Kidney tubule cell (primary cell): ENCODE data around the gene CIT.
"Not testable (repeated sequence)": the region's sequence is repeated elsewhere in the genome, so short reads cannot be mapped to it uniquely, and the experiment has no call there.

Experiments used
- DNase-seq: peaks from one replicate; pipeline ENCODE4 v3.0.0-alpha.2; 2018; ENCODE audit warnings: low spot score

The CIT gene

DNA sequence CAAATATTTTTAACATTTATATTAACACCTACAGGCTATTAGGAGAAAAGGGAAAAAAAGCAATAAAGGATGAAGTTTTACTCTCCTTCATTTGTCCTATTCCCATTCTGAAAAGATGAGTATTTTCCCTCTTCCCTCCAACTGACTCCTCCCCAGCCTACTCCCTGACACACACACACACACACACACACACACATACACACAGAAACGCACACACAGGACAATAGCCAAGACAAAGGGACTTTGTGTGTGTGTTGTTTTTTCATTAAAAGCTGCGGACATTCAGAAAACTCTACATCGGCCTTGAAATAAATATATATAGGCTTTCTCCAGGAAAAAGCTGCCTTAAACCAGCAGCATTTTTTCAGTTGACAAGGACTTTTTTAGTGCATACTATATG is 134.4 kb downstream of the CIT start:
- DNase-seq, result no peak

DNA sequence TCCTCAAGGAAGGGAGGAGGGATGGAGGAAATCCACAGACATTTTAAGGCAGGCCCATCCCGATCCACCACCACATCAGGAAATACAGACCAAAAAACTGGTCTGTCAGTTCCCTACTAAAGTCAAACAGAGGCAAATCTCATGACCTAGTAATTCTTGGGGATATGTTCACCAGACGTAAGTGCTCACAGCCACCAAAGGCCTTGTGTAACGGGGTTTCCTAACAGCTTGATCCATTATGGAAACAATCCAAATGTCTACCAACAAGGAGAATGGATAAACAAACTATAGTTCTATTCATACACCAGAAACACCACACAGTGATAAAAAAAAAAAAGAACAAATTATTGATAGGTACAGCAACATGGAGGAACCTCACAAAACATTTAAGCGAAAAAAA is 136.3 kb downstream of the CIT start:
- no peak for DNase-seq

DNA sequence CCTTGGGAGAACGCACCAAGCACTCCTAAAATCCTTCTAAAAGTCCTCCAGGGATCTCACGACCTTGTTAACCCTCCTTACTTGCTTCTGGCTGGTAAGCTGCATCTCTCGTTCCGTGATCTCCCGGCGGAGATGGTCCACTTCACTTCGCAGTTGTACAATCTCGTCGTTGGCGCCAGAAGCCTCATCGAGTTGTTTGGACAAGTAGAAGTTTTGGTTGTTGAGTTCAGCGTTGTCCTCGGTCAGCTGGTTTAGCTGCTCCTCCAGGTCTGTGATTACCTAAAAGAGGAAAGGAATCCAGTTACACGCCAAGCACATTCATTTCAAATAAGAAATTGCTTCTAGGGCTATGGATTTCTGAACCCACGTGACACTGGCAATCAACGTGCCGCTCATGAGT is 142.0 kb downstream of the CIT start:
- no peak for DNase-seq

DNA sequence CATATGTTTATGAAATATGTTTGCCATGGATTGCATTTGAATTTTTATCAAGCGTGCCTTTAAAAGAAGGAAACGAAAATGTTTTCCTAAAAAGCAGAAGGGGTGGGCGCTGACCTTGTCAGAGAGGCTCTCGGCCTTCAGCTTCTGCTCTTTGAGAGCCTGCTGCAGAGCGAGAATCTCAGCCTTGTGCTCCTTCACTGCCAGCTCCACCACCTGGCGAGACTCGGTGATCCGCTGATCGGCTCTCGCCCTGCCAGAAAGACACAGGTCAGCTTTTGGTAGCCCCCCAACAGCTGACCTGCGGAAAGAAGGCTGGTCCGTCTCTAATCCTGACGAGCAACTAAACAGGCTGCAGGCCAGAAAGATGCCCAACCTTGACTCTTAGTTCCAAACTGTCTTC is 146.7 kb downstream of the CIT start:
- no peak for DNase-seq

DNA sequence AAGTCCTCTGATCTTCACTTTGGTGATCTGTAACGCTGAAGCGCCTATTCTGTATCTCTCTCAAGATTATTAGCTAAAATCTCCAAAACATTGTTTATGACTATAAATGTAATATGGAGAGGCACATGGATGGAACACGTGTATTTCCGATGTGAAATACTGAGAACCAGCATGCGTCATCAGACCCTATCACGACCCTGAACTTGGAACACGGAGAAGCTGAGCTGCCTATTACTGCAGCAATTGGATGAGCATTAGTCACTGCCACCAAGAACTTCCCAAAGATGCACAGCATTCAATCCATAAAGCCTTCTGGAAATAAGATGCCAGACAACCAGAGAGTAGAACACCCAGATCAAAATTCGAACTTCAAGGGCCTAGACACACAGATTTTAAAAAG is 147.2 kb downstream of the CIT start:
- DNase-seq, result no peak

DNA sequence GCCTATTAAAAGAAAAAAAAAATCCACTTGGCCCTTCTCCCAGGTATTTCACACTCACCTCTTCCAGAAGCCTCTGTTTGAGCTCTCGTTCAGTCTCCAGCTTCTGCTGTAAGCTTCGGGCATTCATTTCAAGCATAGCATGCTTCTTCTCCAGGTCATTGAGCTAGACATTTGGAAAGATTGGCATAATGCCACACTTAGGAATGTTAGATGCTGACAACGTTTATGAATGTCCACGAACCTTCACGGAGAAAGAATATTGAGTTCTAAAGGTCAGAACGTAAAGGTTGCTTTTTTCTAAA is 148.7 kb downstream of the CIT start:
- DNase-seq, result peak; percentile 58

DNA sequence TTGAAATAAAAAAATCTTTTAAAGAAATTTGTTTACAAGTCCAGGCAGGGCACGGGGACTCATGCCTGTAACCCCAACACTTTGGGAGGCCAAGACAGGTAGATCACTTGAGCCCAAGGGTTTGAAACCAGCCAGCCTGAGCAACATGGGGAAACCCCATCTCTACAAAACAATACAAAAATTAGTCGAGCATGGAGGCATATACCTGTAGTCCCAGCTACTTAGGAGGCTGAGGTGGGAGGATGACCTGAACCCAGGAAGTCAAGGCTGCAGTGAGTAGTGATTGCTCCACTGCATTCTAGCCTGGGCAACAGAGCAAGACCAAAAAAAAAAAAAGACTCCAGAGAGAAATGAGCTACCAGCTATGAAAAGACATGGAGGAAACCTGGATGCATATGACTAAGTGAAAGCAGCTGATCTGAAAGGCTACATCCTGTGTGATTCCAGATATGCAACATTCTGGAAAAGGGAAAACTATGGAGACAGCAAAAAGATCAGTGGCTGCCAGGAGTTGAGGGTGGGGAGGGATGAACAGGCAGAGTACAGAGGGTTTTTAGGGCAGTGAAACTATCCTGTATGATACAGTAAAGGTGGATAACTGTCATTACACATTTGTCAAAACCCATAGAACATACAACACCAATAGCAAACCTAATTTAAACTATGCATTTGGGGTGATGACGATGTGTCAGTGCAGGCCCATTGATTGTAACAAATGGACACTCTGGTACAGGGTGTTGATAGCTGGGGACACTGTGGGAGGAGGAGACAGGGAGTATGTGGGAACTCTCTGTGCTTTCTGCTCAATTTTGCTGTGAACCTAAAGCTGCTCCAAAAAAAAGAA is 149.3 kb downstream of the CIT start:
- DNase-seq, result peak; percentile 95

DNA sequence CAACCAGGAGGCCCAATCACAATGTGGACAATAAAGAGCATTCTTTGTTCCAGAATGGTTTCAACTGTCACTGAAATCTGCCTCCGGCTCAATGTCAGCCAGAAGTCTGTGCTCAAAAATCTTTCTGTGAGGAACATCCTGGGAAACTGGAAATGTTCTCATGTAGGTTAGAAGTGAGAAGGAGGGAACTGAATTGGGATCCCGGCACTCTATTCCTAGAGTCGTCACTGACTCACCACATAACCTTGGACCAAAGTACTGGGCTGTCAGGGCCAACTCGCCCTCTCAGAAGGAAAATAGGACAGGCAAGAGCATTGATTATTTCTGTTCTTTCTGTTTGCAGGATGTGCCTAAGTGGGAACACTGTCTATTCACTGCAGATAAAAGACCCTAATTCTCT is 151.6 kb downstream of the CIT start:
- no peak for DNase-seq

DNA sequence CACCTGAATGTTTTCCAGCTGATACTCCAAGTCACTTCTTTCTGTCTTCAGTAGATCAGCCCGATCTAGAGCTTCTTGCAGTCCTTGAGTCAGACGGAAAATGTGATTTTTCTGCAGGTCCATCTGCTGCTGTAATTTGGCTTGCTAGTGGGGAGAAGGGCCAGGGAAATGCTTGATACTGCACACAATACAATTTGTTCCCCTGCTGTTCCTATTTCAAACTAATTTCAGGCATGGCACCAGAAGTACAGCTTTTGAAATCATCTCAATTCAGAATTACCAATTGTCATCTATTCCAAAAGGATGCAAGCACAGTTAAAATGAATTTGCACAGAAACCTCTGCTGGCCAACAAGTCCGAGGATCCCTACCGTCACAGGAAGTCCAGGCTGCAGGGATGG is 155.8 kb downstream of the CIT start:
- no peak for DNase-seq

DNA sequence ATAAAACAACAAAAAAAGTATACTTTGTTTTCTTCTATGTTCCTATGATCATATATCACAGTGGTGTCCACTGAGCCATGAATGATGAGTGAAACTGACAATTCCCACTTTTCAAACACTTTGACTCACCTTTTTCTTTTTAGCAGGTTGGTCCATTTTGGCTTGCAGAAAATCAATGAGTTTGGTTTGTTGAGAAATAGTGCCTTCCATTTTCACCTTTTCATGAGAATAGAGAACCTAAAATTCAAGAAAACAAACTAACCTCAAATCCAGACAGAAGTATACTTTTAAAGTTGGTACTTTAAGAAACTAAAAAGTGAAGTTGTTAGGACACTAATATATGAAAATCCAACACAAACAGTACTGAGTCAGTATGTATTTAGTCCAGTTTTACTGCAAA is 156.8 kb downstream of the CIT start:
- no peak for DNase-seq

DNA sequence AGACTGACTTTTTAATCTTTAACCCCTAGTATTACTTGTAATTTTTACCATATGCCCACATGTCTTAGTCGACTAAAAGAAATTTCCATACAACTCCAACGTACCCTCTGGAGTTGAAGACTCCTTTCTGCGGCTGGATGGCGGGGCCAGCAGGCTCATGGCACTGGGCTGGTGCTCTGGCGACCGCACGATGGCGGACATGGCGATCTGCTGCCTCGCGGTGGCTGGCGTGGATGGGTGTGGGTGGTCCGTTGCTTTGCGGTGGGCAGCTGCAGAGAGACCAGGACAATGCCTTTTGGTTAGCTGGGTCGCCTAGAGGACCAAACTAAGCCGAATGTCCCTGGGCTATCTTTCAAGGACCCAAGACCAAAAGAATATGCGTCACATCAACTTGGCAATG is 159.0 kb downstream of the CIT start:
- no peak for DNase-seq

DNA sequence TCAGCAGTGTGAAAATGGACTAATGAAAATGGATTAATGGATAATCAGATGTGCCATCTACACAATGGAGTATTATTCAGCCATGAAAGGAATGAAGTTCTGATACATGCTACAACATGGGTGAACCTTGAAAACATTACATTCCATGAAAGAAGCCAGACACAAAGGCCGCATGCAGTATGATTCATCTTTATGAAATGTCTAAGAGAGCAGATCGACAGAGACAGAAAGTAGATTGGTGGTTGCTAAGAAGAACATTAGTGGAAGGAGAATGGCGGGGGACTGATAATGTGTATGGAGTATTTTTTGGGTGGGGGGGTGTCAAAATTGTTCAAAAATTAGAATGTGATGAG is 161.9 kb downstream of the CIT start:
- peak; percentile 73 for DNase-seq

DNA sequence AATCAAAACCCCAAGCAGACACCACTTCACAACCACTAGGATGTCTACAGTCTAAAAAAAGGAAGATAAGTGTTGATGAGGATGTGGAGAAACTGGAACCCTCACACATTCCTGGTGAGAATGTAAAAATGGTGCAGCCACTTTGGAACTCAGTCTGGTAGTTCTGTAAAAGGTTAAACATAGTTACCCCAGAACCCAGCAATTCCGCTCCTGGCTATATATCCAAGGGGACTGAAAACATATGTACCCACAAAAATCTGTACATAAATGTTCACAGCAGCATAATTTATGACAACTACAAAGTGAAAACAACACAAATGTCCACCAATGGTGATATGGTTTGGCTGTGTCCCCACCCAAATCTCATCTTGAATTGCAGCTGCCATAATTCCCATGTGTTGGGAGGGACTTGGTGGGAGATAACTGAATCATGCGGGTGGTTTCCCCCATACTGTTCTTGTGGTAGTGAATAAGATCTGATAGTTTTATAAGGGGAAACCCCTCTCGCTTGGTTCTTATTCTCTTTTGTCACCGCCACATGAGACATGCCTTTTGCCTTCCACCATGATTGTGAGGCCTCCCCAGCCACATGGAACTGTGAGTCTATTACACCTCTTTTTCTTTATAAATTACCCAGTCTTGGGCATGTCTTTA is 162.4 kb downstream of the CIT start:
- no peak for DNase-seq

DNA sequence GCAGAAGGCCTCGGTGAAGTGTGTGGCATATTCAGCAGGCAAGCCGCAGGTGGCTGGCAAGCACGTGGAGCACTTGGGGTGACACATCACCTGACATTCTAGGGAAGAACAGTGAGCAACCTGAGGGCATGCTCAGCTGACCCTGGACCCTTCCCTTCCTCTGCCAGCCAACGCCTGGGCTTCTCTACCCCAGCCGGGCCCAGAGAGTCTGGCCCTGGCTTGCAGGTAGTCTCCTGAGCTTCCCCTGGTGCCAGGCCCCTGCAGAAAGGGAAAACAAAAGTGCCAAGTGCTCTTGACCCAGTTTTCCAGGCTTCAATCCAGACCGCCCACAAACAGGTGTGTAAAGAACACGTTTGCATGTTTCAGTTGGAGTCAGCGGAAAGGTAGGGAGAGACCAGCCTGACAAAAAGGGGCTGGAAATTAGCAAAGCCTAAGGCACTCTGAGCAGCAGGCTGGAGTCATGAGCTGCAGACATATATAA is 163.5 kb downstream of the CIT start:
- peak; percentile 33 for DNase-seq

DNA sequence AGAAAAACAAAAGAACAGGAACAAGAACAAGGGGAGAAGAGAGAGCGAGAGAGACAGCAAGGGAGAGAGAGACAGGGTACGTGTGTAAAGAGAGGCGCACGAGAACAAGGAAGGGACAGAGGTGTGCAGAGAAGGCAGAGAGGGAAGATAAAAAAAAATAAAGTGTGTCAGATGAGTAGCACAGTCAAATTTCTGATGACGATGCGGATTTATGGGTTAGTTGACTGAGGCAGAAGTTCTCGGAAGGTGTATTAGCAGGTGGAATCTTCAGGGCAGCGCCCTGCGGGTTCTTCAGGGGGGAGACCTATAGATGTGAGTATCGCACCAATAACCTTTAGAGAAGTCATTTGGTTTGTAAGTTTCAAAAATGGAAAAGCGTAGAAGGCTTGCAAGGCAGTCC is 164.4 kb downstream of the CIT start:
- DNase-seq, result no peak

DNA sequence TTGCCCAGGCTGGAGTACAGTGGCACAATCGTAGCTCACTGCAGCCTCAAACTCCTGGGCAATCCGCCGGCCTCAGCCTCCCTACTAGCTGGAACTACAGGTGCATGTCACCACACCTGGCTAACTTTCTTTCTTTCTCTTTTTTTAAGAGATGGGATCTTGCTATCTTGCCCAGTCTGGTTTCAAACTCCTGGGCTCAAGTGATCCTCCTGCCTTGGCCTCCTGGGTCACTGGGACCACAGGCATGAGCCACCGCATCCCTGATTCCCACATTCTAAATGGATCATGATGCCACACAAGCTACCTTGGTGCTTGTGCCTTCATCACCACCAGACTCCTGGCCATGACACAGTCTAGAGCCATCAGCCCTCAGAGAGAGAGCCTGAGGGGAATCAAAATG is 165.4 kb downstream of the CIT start:
- no peak for DNase-seq

DNA sequence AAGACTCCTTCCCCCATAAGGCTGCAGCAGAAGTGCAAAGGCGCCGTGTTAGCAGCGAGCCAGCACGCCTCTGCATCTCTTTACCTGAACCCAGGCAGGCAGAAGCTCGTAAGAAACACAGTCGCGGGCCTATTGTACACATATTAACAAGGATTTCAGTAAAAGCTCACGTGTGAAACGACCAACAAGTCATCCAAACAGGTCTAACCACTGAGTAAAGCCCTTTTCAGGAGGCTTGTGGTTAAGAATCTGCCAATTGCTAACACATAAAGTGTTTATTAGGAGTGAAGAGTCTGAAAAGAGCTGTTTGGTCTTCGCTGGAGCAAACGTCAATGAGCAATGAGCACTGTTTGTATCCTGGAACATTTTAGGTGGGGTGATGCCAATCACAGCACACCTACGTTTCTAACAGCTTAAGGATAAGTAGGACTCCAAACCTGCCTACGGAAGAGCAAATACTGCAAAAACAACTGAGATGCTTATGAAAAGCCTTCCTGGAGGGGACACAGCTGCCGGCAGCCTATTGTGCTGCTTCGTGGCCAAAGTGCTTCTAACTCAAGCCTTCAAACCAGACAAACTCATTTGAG is 166.1 kb downstream of the CIT start:
- peak; percentile 66 for DNase-seq

DNA sequence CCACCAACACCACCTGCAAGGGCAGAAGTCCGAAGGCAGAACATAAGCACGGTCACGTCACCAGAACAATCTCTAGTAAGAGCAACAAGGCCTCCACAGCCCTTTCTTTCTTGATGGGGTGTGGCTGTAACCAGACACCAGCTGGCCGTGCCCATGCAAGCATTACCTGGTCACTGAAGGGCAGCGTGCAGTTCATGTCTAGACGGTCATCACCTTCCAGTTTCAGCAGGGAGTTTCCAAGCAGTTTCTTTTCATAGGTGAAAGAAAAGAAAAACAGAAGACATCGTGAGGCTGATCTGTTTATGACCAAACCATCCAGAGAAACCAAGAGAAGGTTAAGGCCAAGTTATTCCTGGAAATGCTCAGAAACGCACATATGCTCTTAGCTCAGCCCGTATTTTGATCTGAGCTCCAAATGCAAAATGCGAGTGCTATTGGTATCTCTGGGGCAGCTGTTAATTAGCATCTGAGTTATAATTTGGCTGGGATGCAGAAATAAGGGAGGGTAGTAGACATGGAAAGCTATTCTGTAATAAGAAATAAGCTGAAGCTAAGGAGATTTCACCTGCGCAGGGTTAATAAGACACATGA is 166.7 kb downstream of the CIT start:
- DNase-seq, result peak; percentile 93

DNA sequence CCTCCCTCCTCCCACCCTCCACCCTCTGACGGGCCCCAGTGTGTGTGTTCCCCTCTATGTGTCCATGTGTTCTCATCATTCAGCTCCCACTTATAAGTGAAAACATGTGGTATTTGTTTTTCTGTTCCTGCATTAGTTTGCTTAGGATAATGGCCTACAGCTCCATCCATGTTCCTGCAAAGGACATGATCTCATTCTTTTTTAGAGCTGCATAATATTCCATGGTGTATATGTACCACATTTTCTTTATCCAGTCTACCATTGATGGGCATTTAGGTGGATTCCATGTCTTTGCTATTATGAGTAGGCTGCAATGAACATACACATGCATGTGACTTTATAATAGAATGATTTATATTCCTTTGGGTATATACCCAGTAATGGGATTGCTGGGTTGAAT is 170.7 kb downstream of the CIT start:
- not testable (repeated sequence) for DNase-seq

DNA sequence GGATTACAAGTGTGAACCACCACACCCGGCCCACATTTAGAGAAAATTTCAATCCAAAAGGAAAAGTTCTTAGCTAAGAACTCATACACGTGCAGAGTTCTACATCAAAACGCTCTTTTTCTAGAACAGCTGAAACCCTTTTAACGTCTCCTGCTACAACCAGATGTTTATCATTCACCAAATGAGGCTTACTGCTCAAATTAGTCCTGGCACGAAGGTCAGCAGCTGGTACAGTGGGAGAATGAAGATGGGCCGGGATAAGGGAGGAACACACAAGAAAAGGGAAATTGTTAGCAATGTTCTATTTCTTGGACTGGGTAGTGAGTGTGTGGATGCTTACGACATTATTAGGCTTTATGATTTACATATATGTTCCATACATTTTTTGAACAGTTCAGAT is 171.9 kb downstream of the CIT start:
- no peak for DNase-seq

DNA sequence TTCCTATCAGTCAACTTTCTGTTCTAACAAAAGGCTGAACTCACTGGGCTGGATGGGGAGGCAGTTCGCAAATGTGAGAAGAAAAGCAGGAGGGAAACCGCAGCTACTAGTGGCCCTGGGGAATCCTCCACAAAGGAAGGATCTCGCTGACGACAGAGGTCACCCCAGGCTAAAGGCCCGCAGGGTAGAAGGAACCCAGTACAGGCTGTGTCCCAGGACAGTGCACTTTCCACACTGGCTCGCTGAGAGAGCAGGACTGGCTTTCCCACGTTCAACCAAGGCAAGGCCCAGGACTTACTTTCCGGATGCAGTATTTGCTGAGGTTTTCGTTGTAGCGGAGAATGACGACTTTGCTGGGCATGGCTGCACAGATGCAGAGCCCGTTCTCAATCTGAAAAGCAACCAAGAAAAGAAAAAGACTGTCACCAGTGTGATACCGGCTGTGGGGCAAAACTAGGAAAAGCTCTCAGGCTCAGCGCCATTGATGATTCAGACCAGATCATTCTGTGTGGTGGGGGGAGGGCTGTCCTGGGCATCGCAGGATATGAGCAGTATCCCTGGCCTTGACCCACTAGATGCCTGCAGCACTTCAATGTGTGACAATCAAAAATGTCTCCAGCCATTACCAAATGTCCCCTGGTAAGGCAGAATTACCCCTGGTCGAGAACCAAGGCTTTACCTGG is 172.9 kb downstream of the CIT start:
- peak; percentile 71 for DNase-seq

DNA sequence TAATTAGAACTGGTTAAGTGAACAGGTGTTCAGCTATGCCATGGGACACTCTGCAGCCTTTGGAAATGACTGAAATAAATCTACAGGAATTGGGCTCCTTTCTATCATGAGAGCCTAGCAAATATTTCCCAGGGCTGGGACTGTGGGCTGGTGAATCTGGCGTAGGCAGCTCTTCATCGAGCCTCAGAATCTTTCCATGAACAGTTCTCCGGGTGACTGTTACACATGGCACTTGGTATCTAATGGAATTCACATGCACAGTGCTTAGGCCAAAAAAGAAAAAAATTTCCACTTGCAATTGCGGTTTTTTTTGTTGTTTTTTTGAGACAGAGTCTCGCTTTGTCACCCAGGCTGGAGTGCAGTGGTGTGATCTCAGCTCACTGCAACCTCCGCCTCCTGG is 177.0 kb downstream of the CIT start:
- peak; percentile 52 for DNase-seq
